HAP-1 (cell line): ENCODE results near the gene RRP15.

Source experiments
- DNase-seq, 2 experiments: peaks; one replicate each; pipeline ENCODE4 v3.0.0-alpha.2; 2016 to 2020; ENCODE audit warnings: low spot score in 2 of 2
- H3K27me3 ChIP-seq: fragments of 250-450 bp; sonication (Bioruptor Pico); 2 replicates; pipeline ENCODE4 v1.5.1; 2020; ENCODE audit warnings: low read depth, mild to moderate bottlenecking, moderate library complexity
- H3K36me3 ChIP-seq: fragments of 250-450 bp; sonication (Bioruptor Pico); replicated peaks from 2 replicates; pipeline ENCODE4 v1.5.1; 2020; ENCODE audit warnings: mild to moderate bottlenecking
- H3K4me1 ChIP-seq: fragments of 250-450 bp; sonication (Bioruptor Pico); 2 replicates; pipeline ENCODE4 v1.5.1; 2020; ENCODE audit warnings: mild to moderate bottlenecking
- H3K4me3 ChIP-seq: fragments of 250-450 bp; sonication (Bioruptor Pico); 2 replicates; pipeline ENCODE4 v1.5.1; 2020; ENCODE audit warnings: mild to moderate bottlenecking, moderate library complexity
- H3K9me3 ChIP-seq: fragments of 250-450 bp; sonication (Bioruptor Pico); 2 replicates; pipeline ENCODE4 v1.5.1; 2020; ENCODE audit warnings: mild to moderate bottlenecking, moderate library complexity
- in situ Hi-C: fragments of 300-500 bp; cut with MboI; formaldehyde crosslinking; loops from 3 replicates; pipeline ENCODE4 v1.14.3; 2020; ENCODE audit warnings: low sequenced_read_pairs, inconsistent platforms, mixed read lengths

Gene RRP15

DNA sequence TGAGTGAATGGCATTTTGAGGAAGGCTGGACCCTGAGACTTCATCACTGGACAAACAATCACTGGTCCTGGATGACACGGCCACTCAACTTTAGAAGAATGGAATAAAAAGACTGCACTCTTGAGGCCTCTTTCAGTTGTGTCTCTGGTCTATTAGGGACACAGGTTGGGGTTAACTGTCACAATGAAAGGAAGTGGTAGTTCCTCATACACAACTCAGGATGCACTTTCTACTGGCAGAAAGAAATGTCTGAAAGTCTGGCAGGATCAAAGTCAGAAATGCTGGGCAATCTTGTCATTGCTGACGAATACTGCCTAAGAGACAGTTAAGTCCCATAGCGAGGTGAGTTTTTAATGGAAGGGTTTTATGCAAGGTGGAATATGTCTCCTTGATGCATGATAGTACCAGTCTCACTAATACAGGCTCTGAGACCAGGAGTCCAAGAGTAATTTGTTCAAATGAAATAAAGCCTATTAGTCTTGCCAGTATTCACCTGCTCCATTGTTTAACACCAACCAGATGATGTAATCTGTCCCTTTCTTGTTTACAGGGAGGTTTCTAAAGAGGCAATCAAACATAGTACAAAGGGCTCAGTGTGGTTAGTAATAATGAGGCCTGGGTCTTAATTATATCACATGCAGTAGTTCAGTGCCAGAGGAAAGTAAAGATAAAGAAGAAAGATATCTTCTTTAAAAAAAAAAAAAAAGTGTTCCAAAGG is 11.2 kb upstream of the RRP15 start:
- Histone ChIP-seq H3K27me3 (no peaks in the 10 kb centered on the region), H3K36me3 (no peaks in the 10 kb centered on the region), H3K9me3 (no peaks in the 10 kb centered on the region), H3K4me1 (no peaks in the 10 kb centered on the region; the same call in 1 of the 2 replicates), H3K4me3 (no peak overlapping the region)
- no peak for DNase-seq
- in situ Hi-C loops: no loop called here

DNA sequence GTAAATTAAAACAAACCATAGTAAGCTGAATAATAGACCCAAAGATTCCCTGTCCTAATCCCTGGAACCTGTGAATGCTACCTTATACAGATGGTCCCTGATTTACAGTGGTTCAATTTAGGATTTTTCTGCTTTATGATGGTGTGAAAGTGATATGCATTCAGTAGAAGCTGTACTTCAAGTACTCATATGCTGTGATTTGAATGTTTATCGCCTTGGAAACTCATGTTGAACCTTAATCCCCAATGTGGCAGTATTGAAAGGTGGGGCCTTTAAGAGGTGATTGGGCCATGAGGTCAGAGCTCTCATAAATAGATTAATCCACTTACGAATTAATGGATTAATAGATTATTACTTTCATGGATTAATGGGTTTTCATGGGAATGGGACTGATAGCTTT is 10.6 kb upstream of the RRP15 start:
- Histone ChIP-seq H3K4me1 (no peaks in the 10 kb centered on the region), H3K4me3 (no peak overlapping the region), H3K9me3 (no peaks in the 10 kb centered on the region), H3K27me3 (no peaks in the 10 kb centered on the region), H3K36me3 (no peaks in the 10 kb centered on the region)
- in situ Hi-C loops: no loop called here
- DNase-seq: no peak

DNA sequence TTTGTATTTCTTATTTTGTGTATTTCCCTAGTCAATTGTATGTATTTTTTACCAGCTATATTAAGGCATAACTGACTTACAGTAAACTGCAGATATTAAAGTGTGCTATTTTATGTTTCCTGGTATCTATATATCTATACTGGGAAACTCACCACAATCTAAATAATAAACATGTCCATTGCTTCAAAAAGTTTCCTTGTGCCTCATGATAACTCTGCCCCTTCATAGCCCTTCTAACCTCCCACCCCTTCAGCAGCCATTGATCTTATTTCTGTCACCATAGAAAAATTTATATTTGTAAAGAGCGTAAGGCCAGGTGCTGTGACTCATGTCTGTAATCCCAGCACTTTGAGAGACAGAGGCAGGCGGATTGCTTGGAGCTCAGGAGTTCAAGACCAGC is 9.3 kb upstream of the RRP15 start:
- no peaks in the 10 kb centered on the region for H3K27me3 ChIP-seq
- in situ Hi-C loops: no loop called here
- no peaks in the 10 kb centered on the region for H3K36me3 ChIP-seq
- H3K9me3 ChIP-seq: no peaks in the 10 kb centered on the region
- no peak overlapping the region for H3K4me3 ChIP-seq
- no peaks in the 10 kb centered on the region for H3K4me1 ChIP-seq
- no peak for DNase-seq

DNA sequence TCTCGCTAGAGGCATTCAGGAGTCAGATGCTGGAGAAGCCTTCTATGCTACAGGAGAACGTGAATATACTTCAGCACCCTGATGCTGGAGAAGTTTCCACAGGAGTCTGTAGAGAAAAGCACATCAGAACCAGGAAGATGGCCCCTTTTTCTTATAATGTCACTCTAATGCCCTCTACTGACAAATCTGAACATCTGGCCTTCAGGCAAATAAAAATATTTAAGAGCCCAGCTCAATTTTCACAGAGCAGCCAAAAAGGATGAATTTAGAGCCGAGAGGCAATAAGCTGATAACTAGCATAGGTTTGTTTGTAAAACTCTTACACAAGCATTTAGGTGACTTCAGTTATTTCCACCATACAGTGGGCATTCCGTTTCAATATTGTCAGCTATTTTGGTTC is 3.8 kb upstream of the RRP15 start:
- Histone ChIP-seq H3K36me3 (no peaks in the 10 kb centered on the region), H3K4me1 (peaks cover 6% of the 10 kb centered on the region), H3K9me3 (no peaks in the 10 kb centered on the region; the same call in 1 of the 2 replicates), H3K4me3 (no peak overlapping the region), H3K27me3 (no peaks in the 10 kb centered on the region)
- in situ Hi-C loops: no loop called here
- DNase-seq: no peak

DNA sequence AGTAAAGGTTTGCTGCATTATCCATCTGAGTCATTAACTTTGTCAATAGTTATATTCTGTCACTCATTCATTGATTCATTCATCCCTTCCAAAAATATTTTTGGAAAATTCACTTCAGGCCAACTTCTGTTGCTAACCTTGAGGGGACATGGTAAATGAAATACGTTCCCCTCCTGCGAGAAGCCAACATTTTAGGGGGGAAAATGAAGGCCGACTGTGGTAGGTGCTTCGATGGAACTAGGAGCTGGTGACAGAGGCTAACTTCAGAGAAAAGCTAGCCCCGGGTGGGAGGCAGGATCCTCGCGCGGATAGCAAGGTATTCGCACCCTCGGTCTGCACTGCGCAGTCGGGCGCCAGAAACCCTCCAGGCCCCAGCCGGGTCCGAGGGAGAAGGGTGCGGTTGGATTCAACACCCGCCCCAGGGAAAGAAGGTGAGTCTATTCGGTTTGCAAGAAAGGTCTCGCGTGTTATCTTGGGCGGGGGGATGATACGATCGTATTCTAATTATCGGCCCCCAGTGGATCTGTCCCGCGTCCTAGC is 646 bp upstream of the RRP15 start:
- DNase-seq: no peak
- in situ Hi-C loops: no loop called here
- peak overlapping the region; percentile 71 for H3K4me3 ChIP-seq
- H3K9me3 ChIP-seq: no peaks in the 10 kb centered on the region; the same call in 1 of the 2 replicates
- H3K36me3 ChIP-seq: peaks cover 6% of the 10 kb centered on the region; the same call in 1 of the 2 replicates
- H3K4me1 ChIP-seq: peaks cover 11% of the 10 kb centered on the region
- no peaks in the 10 kb centered on the region for H3K27me3 ChIP-seq

DNA sequence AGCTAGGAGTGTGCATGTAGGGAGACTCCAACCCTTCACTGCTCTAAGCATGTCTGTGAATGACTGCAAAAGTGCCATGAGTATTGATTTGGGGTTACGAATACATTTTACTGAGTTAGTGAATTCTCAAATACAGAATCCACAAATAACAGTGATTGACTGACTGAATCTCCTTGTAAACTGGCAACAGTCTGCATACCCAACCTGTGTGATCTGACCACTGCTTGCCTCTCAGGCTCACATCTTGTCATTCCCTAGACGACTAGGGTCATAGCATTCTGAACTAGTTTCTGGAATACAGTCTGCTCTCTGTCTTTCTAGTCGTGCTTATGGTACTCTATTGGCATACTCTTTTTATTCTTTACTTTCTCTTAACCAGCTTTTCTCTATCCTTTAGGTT is 7.4 kb downstream of the RRP15 start:
- peaks cover 5% of the 10 kb centered on the region for H3K4me1 ChIP-seq
- no peak for DNase-seq
- in situ Hi-C loops: no loop called here
- peaks cover 3% of the 10 kb centered on the region; the same call in 1 of the 2 replicates for H3K36me3 ChIP-seq
- no peak overlapping the region for H3K4me3 ChIP-seq
- H3K9me3 ChIP-seq: no peaks in the 10 kb centered on the region
- H3K27me3 ChIP-seq: no peaks in the 10 kb centered on the region

DNA sequence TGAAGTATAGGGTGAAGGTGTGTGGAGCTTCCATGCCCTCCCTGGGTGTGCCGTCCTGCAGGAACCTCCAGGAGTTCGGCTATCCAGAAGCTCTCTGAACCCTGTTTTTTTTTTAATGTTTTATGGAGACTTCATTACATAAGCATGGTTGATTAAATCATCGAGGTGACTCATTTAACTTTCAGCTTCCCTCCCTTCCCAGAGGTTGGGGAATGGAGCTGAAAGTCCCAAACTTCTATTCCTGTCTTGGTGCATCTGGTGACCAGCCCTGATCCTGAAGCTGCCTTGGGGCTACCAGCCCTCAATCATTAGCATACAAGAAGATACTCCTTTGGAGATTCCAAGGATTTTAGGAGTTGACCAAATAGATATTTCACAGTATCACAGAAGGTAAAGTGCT is 9.5 kb downstream of the RRP15 start:
- Histone ChIP-seq H3K4me3 (no peak overlapping the region), H3K4me1 (peaks cover 12% of the 10 kb centered on the region), H3K36me3 (no peaks in the 10 kb centered on the region), H3K9me3 (no peaks in the 10 kb centered on the region), H3K27me3 (no peaks in the 10 kb centered on the region)
- in situ Hi-C loops: no loop called here
- DNase-seq: no peak

DNA sequence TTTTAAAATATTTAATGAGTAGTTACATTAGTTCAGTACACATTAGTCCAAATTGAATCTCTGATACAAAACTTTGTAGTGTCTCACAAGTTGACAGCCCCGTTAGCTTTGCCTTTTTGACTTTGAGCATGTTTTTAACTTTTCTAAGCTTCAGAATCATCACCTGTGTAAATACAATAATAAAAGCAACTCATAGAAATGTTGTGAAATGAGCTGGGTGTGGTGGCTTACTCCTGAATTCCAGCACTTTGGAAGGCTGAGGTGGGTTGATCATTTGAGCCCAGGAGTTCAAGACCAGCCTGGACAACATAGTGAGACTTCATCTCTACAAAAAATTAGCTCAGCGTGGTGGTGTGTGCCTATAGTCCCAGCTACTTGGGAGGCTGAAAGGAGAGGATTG is 11.1 kb downstream of the RRP15 start:
- Histone ChIP-seq H3K27me3 (no peaks in the 10 kb centered on the region), H3K4me1 (peaks cover 12% of the 10 kb centered on the region), H3K9me3 (no peaks in the 10 kb centered on the region), H3K4me3 (no peak overlapping the region), H3K36me3 (no peaks in the 10 kb centered on the region)
- in situ Hi-C loops: no loop called here
- DNase-seq: no peak

DNA sequence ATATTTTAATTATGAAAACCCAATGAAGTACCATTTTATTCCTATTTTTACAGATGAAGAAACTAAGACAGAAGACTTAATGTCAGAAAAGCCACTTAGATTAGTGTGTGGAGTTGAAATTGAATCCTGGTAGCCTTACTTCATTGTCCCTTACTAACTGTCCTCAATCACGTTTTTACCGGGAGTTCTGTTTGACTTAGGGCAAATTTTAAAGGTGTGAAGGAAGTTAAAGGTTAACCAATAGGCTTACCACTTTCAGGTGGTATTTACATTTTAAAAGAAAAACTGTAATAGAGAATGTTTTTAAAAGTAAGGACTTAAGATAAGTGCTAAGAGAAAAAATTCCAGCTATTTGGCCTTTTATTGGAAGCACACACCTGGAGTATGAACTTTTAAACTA is 12.4 kb downstream of the RRP15 start:
- Histone ChIP-seq H3K4me1 (peaks cover 12% of the 10 kb centered on the region), H3K27me3 (no peaks in the 10 kb centered on the region), H3K36me3 (peaks cover 2% of the 10 kb centered on the region; the same call in 1 of the 2 replicates), H3K9me3 (no peaks in the 10 kb centered on the region), H3K4me3 (no peak overlapping the region)
- DNase-seq: no peak
- in situ Hi-C loops: no loop called here

DNA sequence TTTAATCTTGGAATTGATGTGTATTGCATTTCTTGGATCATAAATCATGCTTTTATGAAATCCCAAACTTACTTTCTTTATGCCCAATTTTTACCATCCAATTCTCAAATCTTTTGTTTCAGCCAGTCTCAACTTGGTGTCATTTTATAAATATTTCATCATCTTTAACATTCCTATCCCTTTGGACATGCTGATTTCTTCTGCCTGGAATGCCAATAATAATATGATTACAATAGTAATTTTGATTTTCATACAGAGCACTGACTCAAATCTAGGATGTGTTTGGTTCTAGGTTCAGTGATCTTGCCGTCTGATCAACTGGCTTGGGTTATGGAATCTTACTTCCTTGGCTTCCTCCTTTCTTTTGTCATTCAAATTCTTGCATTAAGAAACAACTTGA is 12.8 kb downstream of the RRP15 start:
- Histone ChIP-seq H3K36me3 (peaks cover 4% of the 10 kb centered on the region; the same call in 1 of the 2 replicates), H3K9me3 (no peaks in the 10 kb centered on the region), H3K4me1 (peaks cover 12% of the 10 kb centered on the region), H3K4me3 (no peak overlapping the region), H3K27me3 (no peaks in the 10 kb centered on the region)
- in situ Hi-C loops: no loop called here
- no peak for DNase-seq

DNA sequence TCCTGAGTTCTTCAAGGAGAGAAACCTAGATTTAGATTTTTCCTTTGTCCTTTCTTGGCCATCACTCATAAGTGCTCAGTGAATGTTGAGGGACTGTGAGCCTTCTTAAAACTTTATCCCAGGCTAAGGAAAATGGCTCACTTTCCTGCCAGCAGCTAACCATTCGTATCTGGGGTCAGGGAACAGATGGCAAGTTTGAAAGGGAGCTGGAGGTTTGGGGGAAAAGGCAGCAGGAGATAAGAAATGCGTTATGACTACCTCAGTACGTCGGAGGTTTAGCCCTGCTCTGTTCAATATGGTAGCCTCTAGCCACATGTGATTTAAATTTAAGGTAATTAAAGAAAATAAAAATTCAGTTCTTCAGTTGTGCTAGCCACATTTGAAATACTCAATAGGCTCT is 13.3 kb downstream of the RRP15 start:
- in situ Hi-C loops: no loop called here
- Histone ChIP-seq H3K4me1 (peaks cover 12% of the 10 kb centered on the region), H3K36me3 (peaks cover 4% of the 10 kb centered on the region), H3K9me3 (no peaks in the 10 kb centered on the region), H3K27me3 (no peaks in the 10 kb centered on the region), H3K4me3 (no peak overlapping the region)
- no peak for DNase-seq

DNA sequence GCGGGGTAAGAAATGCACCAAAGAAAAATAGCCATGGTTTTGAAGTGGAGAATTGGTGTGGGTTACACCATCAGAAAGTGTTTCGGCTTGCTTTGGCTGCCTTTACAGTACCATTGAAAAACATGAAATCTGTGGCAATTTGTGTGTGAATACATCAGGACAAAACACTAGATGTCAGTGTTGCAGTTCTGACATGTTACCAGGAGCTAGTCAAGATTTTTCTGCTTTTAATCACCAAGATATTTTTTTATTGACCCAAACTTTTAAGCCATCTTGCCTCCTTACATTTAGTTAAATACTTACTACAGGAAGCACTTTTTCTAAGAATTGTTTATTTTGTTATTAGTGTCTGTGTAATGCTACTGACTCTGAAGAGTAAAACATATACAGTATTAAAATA is 14.3 kb downstream of the RRP15 start:
- Histone ChIP-seq H3K9me3 (no peaks in the 10 kb centered on the region), H3K4me3 (no peak overlapping the region), H3K36me3 (peaks cover 10% of the 10 kb centered on the region), H3K27me3 (no peaks in the 10 kb centered on the region), H3K4me1 (peaks cover 18% of the 10 kb centered on the region)
- DNase-seq: peak in 1 of 2 experiments; percentile 41
- in situ Hi-C loops: no loop called here

DNA sequence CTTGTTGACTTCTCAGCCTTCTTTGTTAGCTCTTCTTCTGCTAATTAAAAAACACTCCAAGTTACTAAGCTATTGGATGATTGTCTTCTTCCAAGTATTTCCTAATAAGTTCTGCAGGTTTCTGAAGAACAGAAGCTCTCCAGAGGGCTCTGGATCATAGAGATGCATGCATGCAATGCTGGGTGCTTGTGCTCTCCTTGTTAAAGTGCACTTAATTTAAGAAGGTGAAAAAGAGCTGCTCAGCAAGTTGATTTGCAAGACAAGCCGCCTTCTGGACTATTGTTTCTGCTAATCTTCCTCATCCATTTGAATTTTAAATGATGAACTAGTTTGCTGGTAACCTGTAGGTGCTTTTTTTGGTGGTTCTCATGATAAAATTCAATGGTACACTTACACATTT is 16.1 kb downstream of the RRP15 start:
- H3K4me1 ChIP-seq: peaks cover 20% of the 10 kb centered on the region

DNA sequence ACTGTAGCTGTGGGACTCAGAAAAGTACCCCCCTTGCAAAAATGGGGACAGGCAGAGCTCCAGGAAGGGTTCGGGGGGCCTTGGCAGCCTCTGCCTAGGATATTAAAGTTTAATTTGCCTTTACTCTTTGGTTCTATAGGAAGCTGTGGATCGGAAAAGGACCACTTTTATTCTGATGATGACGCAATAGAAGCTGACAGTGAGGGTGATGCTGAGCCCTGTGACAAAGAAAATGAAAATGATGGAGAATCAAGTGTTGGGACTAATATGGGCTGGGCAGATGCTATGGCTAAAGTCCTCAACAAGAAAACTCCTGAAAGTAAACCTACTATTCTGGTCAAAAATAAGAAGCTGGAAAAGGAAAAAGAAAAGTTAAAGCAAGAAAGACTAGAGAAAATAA is 17.1 kb downstream of the RRP15 start:
- H3K4me1 ChIP-seq: peaks cover 18% of the 10 kb centered on the region
- H3K36me3 ChIP-seq: peaks cover 20% of the 10 kb centered on the region
- no peaks in the 10 kb centered on the region for H3K27me3 ChIP-seq
- no peak overlapping the region for H3K4me3 ChIP-seq
- H3K9me3 ChIP-seq: no peaks in the 10 kb centered on the region
- in situ Hi-C loops: no loop called here
- no peak for DNase-seq

More for the DNA sequence above, 16.1 kb downstream of the RRP15 start:
- no peaks in the 10 kb centered on the region for H3K27me3 ChIP-seq
- no peak for DNase-seq
- H3K4me3 ChIP-seq: no peak overlapping the region
- in situ Hi-C loops: no loop called here
- H3K36me3 ChIP-seq: peaks cover 20% of the 10 kb centered on the region
- H3K9me3 ChIP-seq: no peaks in the 10 kb centered on the region
